HFF-Myc (cell line): ENCODE results near the gene ZNF273.
"Not testable (repeated sequence)": the region's sequence is repeated elsewhere in the genome, so short reads cannot be mapped to it uniquely, and the experiment has no call there.

Experiments used
- DNase-seq: peaks from one replicate; pipeline ENCODE4 v3.0.0-alpha.2; 2011; ENCODE audit warnings: low read depth; ENCODE audit errors: extremely low read depth
- H3K4me3 ChIP-seq: replicated peaks from 2 replicates; pipeline ENCODE4 v1.5.1; 2011; ENCODE audit warnings: low read depth, mild to moderate bottlenecking, control low read depth, low read length
- TF ChIP-seq, protein P1 (sequence below): IDR thresholded peaks from 2 replicates; pipeline ENCODE4 v1.5.1; 2012; ENCODE audit warnings: mild to moderate bottlenecking, low read depth, low read length, control low read depth; ENCODE audit errors: missing control alignments

The ZNF273 gene

DNA sequence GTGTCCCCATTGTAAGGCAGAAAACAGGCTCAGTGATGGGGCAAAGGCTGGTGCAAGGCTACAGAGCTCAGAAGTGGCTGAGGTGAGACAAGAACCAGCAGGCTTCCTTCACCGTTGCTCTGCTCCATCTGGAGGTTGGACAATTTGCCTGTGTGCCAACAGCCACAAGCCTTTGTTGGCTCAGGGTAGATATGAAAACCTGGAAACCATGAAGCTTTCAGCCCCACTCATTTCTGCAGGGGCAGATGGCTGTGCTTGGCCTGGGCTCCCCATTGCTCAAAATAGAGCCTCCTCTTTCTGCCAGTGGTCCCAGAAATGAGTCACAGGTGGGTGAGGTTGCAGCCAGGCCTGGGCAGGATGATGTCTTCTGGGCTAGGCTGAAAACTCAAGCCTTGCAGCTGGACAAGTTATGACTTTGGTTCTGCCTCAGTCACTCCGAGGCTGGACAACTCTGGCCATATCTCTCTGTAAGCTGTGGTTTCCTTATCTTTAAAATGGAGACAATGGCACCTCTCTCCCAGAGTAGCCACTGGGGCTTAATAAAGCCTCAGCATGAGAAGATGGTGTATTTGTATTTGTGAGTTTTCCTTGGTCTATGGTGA is 12.2 kb upstream of the ZNF273 start:
- H3K4me3 ChIP-seq = no peak overlapping the region
- no peak for DNase-seq
- TF ChIP-seq, protein P1, sequence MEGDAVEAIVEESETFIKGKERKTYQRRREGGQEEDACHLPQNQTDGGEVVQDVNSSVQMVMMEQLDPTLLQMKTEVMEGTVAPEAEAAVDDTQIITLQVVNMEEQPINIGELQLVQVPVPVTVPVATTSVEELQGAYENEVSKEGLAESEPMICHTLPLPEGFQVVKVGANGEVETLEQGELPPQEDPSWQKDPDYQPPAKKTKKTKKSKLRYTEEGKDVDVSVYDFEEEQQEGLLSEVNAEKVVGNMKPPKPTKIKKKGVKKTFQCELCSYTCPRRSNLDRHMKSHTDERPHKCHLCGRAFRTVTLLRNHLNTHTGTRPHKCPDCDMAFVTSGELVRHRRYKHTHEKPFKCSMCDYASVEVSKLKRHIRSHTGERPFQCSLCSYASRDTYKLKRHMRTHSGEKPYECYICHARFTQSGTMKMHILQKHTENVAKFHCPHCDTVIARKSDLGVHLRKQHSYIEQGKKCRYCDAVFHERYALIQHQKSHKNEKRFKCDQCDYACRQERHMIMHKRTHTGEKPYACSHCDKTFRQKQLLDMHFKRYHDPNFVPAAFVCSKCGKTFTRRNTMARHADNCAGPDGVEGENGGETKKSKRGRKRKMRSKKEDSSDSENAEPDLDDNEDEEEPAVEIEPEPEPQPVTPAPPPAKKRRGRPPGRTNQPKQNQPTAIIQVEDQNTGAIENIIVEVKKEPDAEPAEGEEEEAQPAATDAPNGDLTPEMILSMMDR = no peak

GRCh38 chr7:64891363-64892081 is 11.6 kb upstream of the ZNF273 start:
- DNase-seq, H3K4me3 ChIP-seq: not testable (repeated sequence)

DNA sequence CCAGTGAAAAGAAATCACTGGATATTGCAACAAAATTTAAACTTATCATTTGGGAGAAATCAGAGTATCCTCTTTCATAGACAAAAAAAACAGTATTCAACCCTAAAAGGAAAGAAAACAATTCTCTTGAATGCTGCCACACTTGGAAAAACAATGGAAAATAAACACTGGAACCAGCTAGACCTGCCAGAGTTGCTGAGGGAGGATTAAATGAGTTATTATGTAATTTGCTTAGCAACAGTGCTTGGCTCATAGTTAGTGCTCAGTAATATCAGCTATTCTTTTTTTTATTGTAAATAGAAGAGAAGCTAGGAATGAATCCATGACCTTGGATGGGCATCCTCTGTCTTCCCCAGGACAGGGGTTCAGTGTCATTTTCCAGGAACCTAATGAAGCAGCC is 11.0 kb upstream of the ZNF273 start:
- no peak for DNase-seq
- H3K4me3 ChIP-seq = no peak overlapping the region
- TF ChIP-seq, protein P1 = no peak

DNA sequence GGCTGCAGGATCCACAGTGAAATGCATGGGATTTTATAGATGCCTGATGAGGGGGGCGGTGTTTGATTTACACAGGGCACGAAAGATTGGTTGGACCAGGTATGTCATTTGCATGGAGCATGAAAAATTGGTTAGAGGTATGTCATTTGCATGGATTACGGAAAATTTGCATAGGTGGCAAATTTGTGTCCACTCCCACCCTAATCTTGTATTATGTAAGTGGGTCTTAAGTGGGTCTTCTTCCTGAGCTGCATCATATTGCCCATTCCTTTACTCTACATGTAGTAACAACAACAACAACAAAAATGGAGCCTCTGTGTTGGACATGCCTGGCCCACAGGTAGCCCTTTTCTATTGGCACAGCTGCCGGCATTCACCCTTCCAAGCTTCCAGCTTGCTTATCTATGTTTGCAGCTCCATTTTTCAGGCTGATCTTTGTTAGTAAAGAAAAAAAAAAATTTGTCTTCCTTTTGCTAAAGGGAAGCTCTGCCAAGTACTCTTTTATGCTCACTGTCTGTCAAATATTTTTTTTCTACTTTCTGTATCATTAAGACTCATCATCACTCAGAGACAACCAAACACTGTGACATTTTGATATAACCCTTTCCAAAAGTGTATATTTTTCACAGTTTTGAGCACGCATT is 10.3 kb upstream of the ZNF273 start:
- no peak for DNase-seq

GRCh38 chr7:64893401-64893800 is 9.7 kb upstream of the ZNF273 start:
- no peak for DNase-seq
- TF ChIP-seq, protein P1 = no peak
- H3K4me3 ChIP-seq = no peak overlapping the region

More for the DNA sequence above, 10.3 kb upstream of the ZNF273 start:
- H3K4me3 ChIP-seq = no peak overlapping the region
- TF ChIP-seq, protein P1 = no peak

DNA sequence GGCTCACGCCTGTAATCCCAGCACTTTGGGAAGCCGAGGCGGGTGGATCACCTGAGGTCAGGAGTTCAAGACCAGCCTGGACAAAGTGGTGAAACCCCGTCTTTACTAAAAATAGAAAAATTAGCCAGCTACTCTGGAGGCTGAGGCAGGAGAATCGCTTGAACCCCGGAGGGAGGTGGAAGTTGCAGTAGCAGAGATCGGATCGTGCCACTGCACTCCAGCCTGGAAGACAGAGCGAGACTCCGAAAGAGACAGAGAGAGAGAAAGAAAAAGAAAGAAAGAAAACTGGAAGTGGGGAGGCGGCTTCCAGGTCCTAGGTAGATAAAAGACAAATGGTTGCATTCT is 640 bp upstream of the ZNF273 start:
- DNase-seq = not testable (repeated sequence)
- peak overlapping the region; percentile 83 for H3K4me3 ChIP-seq

GRCh38 chr7:64904008-64904407 is 935 bp downstream of the ZNF273 start:
- TF ChIP-seq, protein P1 = no peak
- no peak for DNase-seq
- H3K4me3 ChIP-seq = peak overlapping the region; percentile 83
